HCT116 (cell line): ENCODE data around the gene SLC22A15. TPM values are rescaled to one million over a fixed set of nuclear protein-coding genes. Genes with fewer than 3 reads are reported as not detected.

Experiments used
- ATAC-seq: fragments of 200-7000 bp; cut with Tn5 transposase; 2 replicates; pipeline ENCODE4 v1.9.1; 2020; ENCODE audit warnings: mild to moderate bottlenecking, moderate library complexity
- BruUV-seq: library from RNA; stranded (reverse); fragments of 400-500 nt; replicated peaks from 2 replicates; lab custom pipeline; 2021; lab: Mats Ljungman, UMichigan
- CTCF ChIA-PET: fragments of 300-600 bp; sonication (Branson Sonifier 250); formaldehyde crosslinking; loops from one replicate; lab custom pipeline; 2021; ENCODE audit warnings: antibody characterized with exemption; lab: Charles Lee
- POLR2A ChIA-PET: fragments of 300-600, 350-600 bp; sonication (Branson Sonifier 250); formaldehyde crosslinking; loops from one replicate; lab custom pipeline; 2021; ENCODE audit warnings: antibody characterized with exemption; lab: Charles Lee
- RAD21 ChIA-PET, 2 experiments: fragments of 300-600 bp; sonication (Branson Sonifier 250); formaldehyde crosslinking; loops; one replicate each; lab custom pipeline; 2023; ENCODE audit warnings: low total read pairs in 2 of 2; ENCODE audit not compliant: uncharacterized antibody in 2 of 2, unreplicated experiment in 2 of 2, low non-redundant PET in 1 of 2; lab: Charles Lee
- DNase-seq: peaks from one replicate; pipeline ENCODE4 v3.0.0-alpha.2; 2010; ENCODE audit warnings: low read depth, low spot score
- H2AFZ ChIP-seq: fragments of 200-600 bp; shearing (Covaris generic), sonication (generic); 2 replicates; pipeline ENCODE4 v1.6.1; 2017; ENCODE audit warnings: low read depth, mixed run types, mixed read lengths, antibody characterized with exemption, low read length; ENCODE audit not compliant: poor library complexity, severe bottlenecking
- H3K27ac ChIP-seq: 2 replicates; pipeline ENCODE4 v1.5.1; 2012; ENCODE audit warnings: low read depth, low read length
- H3K27me3 ChIP-seq: fragments of 200-600 bp; sonication (generic); 2 replicates; pipeline ENCODE4 v1.6.1; 2016; ENCODE audit warnings: mixed run types, low read length, mixed read lengths; ENCODE audit not compliant: insufficient read depth
- H3K36me3 ChIP-seq, 2 experiments: fragments of 200-500 bp in 1 of 2; fragments of 200-600 bp in 1 of 2; sonication (Bioruptor generic) in 1 of 2; sonication (generic) in 1 of 2; 2 replicates each; pipeline versions ENCODE4 v1.5.1 to v1.6.1; 2014 to 2016; ENCODE audit warnings: low read length in 2 of 2, inconsistent platforms in 1 of 2, mixed read lengths in 1 of 2, mixed run types in 1 of 2; ENCODE audit not compliant: insufficient read depth in 2 of 2, control insufficient read depth in 1 of 2
- H3K4me1 ChIP-seq, 2 experiments: fragments of 200-600 bp in 1 of 2; sonication (generic) in 1 of 2; 2 replicates each; pipeline versions ENCODE4 v1.5.1 to v1.6.1; 2012 to 2017; ENCODE audit warnings: low read length in 2 of 2, inconsistent platforms in 1 of 2, mild to moderate bottlenecking in 1 of 2, mixed read lengths in 1 of 2, mixed run types in 1 of 2, moderate library complexity in 1 of 2; ENCODE audit not compliant: insufficient read depth in 2 of 2, control insufficient read depth in 1 of 2
- H3K4me2 ChIP-seq: fragments of 200-600 bp; sonication (generic); 2 replicates; pipeline ENCODE4 v1.6.1; 2017; ENCODE audit warnings: mixed run types, low read length, mixed read lengths
- H3K4me3 ChIP-seq, 2 experiments: fragments of 200-600 bp in 1 of 2; sonication (generic) in 1 of 2; replicated peaks in 1 of 2; 2 replicates each; pipeline ENCODE4 v1.5.1; 2011 to 2016; ENCODE audit warnings: low read length in 2 of 2, control low read depth in 1 of 2, low read depth in 1 of 2, mild to moderate bottlenecking in 1 of 2, mixed read lengths in 1 of 2, mixed run types in 1 of 2
- H3K79me2 ChIP-seq: fragments of 200-600 bp; sonication (generic); 2 replicates; pipeline ENCODE4 v1.6.1; 2017; ENCODE audit warnings: mild to moderate bottlenecking, mixed run types, low read length, moderate library complexity, mixed read lengths; ENCODE audit not compliant: insufficient read depth
- H3K9ac ChIP-seq: fragments of 200-600 bp; sonication (generic); 2 replicates; pipeline ENCODE4 v1.6.1; 2016; ENCODE audit warnings: low read length, mixed read lengths
- H3K9me2 ChIP-seq: fragments of 200-600 bp; sonication (generic), shearing (Covaris generic); 2 replicates; pipeline ENCODE4 v1.6.1; 2017; ENCODE audit warnings: mixed run types, mild to moderate bottlenecking, moderate library complexity; ENCODE audit not compliant: insufficient read depth
- H3K9me3 ChIP-seq, 2 experiments: fragments of 200-500 bp in 1 of 2; fragments of 200-600 bp in 1 of 2; sonication (Bioruptor generic) in 1 of 2; sonication (generic) in 1 of 2; 2 replicates each; pipeline ENCODE4 v1.6.1; 2014 to 2017; ENCODE audit warnings: low read length in 2 of 2, mixed read lengths in 2 of 2, inconsistent platforms in 1 of 2, low read depth in 1 of 2, mild to moderate bottlenecking in 1 of 2, mixed run types in 1 of 2, moderate library complexity in 1 of 2; ENCODE audit not compliant: control insufficient read depth in 1 of 2, insufficient read depth in 1 of 2
- H4K20me1 ChIP-seq: fragments of 200-600 bp; sonication (generic), shearing (Covaris generic); 2 replicates; pipeline ENCODE4 v1.6.1; 2017; ENCODE audit warnings: mixed run types, mild to moderate bottlenecking, moderate library complexity; ENCODE audit not compliant: insufficient read depth
- CBX3 ChIP-seq: IDR thresholded peaks from 2 replicates; pipeline ENCODE4 v1.6.1; 2012; ENCODE audit warnings: low read depth
- CEBPB ChIP-seq: IDR thresholded peaks from 2 replicates; pipeline ENCODE4 v1.6.1; 2012; ENCODE audit warnings: low read depth
- FOSL1 ChIP-seq: IDR thresholded peaks from 2 replicates; pipeline ENCODE4 v1.6.1; 2012; ENCODE audit warnings: low read depth
- RAD21 ChIP-seq: IDR thresholded peaks from 2 replicates; pipeline ENCODE4 v1.6.1; 2012; ENCODE audit warnings: low read depth, mild to moderate bottlenecking
- SIN3A ChIP-seq: IDR thresholded peaks from 2 replicates; pipeline ENCODE4 v1.6.1; 2012; ENCODE audit warnings: low read depth
- SRF ChIP-seq: IDR thresholded peaks from 2 replicates; pipeline ENCODE4 v1.6.1; 2012; ENCODE audit warnings: low read depth
- TCF7L2 ChIP-seq: IDR thresholded peaks from 2 replicates; pipeline ENCODE4 v1.7.0; 2011; ENCODE audit warnings: borderline replicate concordance, inconsistent platforms; ENCODE audit not compliant: insufficient read depth, insufficient read length; ENCODE audit errors: extremely low read depth
- YY1 ChIP-seq: IDR thresholded peaks from 2 replicates; pipeline ENCODE4 v1.6.1; 2011; ENCODE audit warnings: low read length, low read depth, moderate library complexity, mild to moderate bottlenecking; ENCODE audit not compliant: insufficient replicate concordance; ENCODE audit errors: extremely low read depth
- ZFX ChIP-seq: fragments of 450-650 bp; IDR thresholded peaks from 2 replicates; pipeline ENCODE4 v1.6.1; 2017
- ZNF274 ChIP-seq: fragments of 200-500 bp; sonication (Bioruptor generic); IDR thresholded peaks from 2 replicates; pipeline ENCODE4 v1.6.1; 2014; ENCODE audit warnings: mild to moderate bottlenecking, low read depth, low read length, inconsistent platforms
- intact Hi-C: fragments of 100-400 bp; cut with micrococcal nuclease; formaldehyde crosslinking; loops from 2 replicates; pipeline ENCODE4 v1.10.0; 2022
- total RNA-seq: library from RNA; stranded (reverse); gene quantifications from one replicate; pipeline ENCODE4 v1.2.1, GENCODE V29; 2021; ENCODE audit not compliant: unreplicated experiment
- TF ChIP-seq, protein P1 (sequence below): IDR thresholded peaks from 2 replicates; pipeline ENCODE4 v1.6.1; 2011; ENCODE audit warnings: mild to moderate bottlenecking, low read length, moderate library complexity; ENCODE audit not compliant: insufficient replicate concordance; ENCODE audit errors: extremely low read depth
- TF ChIP-seq, protein P2 (sequence below): IDR thresholded peaks from 2 replicates; pipeline ENCODE4 v1.6.1; 2012

The SLC22A15 gene
- total RNA-seq, 1 experiment from 2014 or later = 3.1 TPM

DNA sequence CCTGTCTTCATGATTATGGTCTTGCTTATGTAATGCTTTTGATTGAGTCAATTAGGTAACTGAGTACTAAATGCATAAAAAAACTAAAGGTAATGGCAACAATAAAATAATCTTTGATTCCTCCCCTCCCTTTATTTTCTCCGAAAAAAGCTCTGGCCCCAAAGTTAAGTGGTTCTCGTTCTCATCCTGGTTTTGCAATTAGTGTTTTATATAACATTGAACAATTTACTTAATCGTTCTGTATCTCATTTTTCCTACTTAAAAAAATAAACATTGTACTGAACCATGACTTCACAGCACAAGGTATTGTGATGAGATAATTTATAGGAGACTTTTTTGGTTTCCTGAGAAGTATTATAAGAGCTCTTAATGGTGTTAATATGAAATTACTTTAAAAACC lies 11.3 kb downstream of the SLC22A15 start:
- Histone ChIP-seq H3K9me3 (no peaks in the 10 kb centered on the region), H3K27me3 (no peaks in the 10 kb centered on the region), H3K4me2 (no peak overlapping the region), H3K9me2 (no peaks in the 10 kb centered on the region), H3K4me1 (no peaks in the 10 kb centered on the region), H4K20me1 (no peaks in the 10 kb centered on the region), H3K36me3 (no peaks in the 10 kb centered on the region), H3K9ac (no peak overlapping the region), H3K79me2 (peaks cover 8% of the 10 kb centered on the region), H3K27ac (no peak overlapping the region), H2AFZ (no peak overlapping the region), H3K4me3 (no peak overlapping the region)
- BruUV-seq = no TSS peak
- intact Hi-C loops = no loop called here
- DNase-seq (no peak), ATAC-seq (no peak)
- TF ChIP-seq SRF (no peak), RAD21 (no peak), YY1 (no peak), CBX3 (no peak), ZFX (no peak), SIN3A (no peak), CEBPB (no peak), TCF7L2 (no peak), FOSL1 (no peak), ZNF274 (no peak)
- TF ChIP-seq, protein P1, sequence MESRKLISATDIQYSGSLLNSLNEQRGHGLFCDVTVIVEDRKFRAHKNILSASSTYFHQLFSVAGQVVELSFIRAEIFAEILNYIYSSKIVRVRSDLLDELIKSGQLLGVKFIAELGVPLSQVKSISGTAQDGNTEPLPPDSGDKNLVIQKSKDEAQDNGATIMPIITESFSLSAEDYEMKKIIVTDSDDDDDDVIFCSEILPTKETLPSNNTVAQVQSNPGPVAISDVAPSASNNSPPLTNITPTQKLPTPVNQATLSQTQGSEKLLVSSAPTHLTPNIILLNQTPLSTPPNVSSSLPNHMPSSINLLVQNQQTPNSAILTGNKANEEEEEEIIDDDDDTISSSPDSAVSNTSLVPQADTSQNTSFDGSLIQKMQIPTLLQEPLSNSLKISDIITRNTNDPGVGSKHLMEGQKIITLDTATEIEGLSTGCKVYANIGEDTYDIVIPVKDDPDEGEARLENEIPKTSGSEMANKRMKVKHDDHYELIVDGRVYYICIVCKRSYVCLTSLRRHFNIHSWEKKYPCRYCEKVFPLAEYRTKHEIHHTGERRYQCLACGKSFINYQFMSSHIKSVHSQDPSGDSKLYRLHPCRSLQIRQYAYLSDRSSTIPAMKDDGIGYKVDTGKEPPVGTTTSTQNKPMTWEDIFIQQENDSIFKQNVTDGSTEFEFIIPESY = no peak
- TF ChIP-seq, protein P2, sequence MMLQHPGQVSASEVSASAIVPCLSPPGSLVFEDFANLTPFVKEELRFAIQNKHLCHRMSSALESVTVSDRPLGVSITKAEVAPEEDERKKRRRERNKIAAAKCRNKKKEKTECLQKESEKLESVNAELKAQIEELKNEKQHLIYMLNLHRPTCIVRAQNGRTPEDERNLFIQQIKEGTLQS = no peak
- ChIA-PET POLR2A (no interaction called here), RAD21 (no interaction called here), CTCF (interaction anchor here (1.0 to 1.6 kb wide), 2 partner anchors 33 to 180 kb away, joined by 3 to 4 read pairs; no protein-coding TSS in a partner anchor)
